ENCODE results near the gene PRM2. TPM values are rescaled to one million over a fixed set of nuclear protein-coding genes. Genes with fewer than 3 reads are reported as not detected.

The PRM2 gene
- total RNA-seq, 2 donors from 2014 or later, result 343 TPM; not detected in 1

DNA sequence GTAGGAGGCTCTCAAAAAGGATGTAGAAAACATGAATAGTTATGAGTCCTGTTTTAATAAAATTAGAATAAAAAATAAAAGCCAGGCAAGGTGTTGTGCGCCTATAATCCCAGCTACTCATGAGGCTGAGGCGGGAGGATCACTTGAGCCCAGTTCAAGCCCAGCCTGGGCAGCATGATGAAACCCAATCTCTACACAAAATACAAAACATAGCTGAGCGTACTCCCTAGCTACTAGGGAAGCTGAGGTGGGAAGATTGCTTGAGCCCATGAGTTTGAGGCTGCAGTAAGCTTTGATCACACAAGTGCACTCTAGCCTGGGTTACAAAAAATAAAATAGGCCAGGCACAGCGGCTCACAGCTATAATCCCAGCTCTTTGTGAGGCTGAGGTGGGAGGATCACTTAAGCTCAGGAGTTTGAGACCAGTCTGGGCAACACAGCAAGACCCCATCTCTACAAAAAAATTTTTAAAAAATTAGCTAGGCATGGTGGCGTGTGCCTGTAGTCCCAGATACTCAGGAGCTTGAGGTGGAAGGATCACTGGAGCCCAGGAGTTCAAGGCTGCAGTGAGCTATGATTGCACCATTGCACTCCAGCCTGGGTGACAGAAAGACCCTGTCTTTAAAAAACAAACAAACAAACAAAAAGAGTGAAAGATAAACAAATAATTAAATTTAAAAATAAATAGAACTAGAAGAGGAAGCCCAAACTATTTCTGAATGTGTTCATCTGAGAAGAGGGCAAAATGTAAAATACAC lies 22.0 kb upstream of the PRM2 start:
- peaks cover 2% of the 10 kb centered on the region for H3K4me1 ChIP-seq (replicated peaks)
- H3K9me3 ChIP-seq, result no peaks in the 10 kb centered on the region
- peak overlapping the region; percentile 49 to 55 for H3K27ac ChIP-seq
- no peaks in the 10 kb centered on the region for H3K36me3 ChIP-seq
- TF ChIP-seq POLR2A (IDR thresholded peaks at IDR 0.05), result no peak
- intact Hi-C loops (cut with DNase I), result no loop called here
- WGBS, result 78% methylated on average over 5 of the region's 5 CpGs
- H3K4me3 ChIP-seq, result no peak overlapping the region
- H3K27me3 ChIP-seq (replicated peaks; ENCODE audit: insufficient read depth), result no peaks in the 10 kb centered on the region
- no peak for DNase-seq (ENCODE audit: low spot score)

DNA sequence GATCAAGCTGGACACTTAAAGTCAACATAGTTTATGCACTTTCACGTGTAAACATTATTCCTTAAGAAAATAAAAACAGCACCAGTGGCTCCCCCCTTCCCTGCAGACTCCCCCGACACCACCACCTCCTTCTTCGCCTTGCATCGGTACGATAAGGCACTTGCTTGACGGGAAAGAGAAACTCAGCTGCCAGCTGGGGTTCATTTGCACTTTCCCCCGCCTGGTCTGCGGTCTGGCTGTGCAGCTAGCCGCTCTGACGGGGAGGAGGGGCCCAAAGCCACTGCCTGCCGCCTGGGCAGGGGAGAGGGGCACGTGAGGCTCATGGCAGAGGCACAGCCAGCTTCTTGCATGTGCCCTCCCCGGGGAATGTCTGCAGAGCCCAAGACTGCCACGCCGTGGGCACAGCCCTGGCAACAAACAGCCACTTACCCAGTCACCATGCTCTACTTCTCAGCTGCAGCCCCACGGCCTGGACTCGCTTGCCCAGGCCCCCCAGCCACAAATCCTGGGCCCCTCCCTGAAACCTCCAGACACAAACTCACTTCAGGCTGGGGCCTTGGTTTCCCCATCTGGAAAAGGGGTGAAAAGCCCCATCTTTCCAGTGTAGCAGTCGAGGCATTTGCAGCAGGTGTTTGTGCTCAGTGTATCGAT lies 21.3 kb upstream of the PRM2 start:
- peak; percentile 84 for DNase-seq (ENCODE audit: low spot score)

DNA sequence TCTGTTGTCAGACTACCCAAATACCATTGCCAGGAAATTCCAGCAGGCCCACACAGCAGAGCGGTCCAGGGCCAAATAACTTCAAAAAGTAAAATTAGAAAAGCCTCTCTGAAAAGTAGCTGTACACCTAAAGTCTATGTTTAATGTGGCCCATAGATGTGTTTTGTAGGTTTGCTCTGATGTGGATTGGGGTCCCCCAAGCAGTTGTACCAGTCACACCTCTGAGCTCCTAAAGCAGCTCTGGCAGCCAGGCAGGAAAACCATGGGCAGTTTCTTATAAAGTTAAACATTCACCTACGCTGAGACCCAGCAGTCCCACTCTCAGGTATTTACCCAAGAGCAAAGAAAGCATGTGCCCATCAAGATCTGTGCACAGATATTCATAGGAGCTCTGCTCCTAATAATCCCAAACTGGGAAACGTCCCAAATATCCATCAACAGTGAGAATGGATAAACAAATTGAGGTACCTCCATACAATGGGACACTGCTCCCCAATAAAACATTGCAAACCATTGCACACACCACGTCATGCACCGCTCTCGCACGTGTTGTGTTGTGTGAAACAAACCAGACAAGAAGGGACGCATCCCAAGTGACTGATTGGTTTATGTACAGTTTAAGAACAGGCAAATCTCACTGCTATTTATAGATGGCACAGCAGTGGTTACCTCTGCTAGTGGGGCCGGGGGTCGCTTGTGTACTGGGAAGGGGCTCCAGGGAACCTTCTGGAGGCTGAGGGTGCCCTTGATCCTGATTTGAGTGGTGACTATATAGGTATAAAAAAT lies 20.6 kb upstream of the PRM2 start:
- TF ChIP-seq POLR2A (IDR thresholded peaks at IDR 0.05) (no peak), POLR2AphosphoS5 (IDR thresholded peaks at IDR 0.05) (peak; percentile 87)
- TF ChIP-seq, protein P1, sequence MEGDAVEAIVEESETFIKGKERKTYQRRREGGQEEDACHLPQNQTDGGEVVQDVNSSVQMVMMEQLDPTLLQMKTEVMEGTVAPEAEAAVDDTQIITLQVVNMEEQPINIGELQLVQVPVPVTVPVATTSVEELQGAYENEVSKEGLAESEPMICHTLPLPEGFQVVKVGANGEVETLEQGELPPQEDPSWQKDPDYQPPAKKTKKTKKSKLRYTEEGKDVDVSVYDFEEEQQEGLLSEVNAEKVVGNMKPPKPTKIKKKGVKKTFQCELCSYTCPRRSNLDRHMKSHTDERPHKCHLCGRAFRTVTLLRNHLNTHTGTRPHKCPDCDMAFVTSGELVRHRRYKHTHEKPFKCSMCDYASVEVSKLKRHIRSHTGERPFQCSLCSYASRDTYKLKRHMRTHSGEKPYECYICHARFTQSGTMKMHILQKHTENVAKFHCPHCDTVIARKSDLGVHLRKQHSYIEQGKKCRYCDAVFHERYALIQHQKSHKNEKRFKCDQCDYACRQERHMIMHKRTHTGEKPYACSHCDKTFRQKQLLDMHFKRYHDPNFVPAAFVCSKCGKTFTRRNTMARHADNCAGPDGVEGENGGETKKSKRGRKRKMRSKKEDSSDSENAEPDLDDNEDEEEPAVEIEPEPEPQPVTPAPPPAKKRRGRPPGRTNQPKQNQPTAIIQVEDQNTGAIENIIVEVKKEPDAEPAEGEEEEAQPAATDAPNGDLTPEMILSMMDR (IDR thresholded peaks at IDR 0.05), result no peak
- DNase-seq (ENCODE audit: low spot score), result peak; percentile 85

More for the DNA sequence above, 21.3 kb upstream of the PRM2 start:
- Histone ChIP-seq H3K4me3 (peak overlapping the region in 1 of 2 donors; percentile 5), H3K9me3 (no peaks in the 10 kb centered on the region), H3K27ac (peak overlapping the region; percentile 49 to 55), H3K4me1 (replicated peaks) (peaks cover 2% of the 10 kb centered on the region), H3K27me3 (replicated peaks; ENCODE audit: insufficient read depth) (no peaks in the 10 kb centered on the region), H3K36me3 (no peaks in the 10 kb centered on the region)
- TF ChIP-seq POLR2A (IDR thresholded peaks at IDR 0.05) (no peak), POLR2AphosphoS5 (IDR thresholded peaks at IDR 0.05) (peak; percentile 76)
- TF ChIP-seq, protein P1 (IDR thresholded peaks at IDR 0.05), result peak in 2 of 4 experiments; percentile 33 to 40
- intact Hi-C loops (cut with DNase I), result no loop called here
- 7% methylated on average over 19 of the region's 19 CpGs for WGBS

DNA sequence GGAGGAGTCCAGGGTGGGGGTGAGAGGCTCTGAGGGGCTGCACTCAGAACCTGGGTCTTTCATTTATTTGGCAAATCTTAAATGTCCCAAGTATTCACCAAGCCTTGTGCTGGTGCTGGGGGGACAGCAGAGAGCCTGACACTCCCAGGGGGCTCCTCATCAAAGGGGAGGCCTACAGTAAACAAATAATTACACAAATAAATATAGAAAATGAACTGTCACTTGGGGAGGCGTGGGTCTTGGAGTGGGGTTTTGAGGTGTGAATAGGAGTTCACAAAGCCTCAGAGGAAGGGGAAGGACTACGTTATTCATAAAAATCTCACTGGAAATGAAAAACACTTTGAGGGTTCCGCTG lies 20.0 kb upstream of the PRM2 start:
- Histone ChIP-seq H3K27ac (peak overlapping the region; percentile 41 to 55), H3K4me3 (no peak overlapping the region), H3K27me3 (replicated peaks; ENCODE audit: insufficient read depth) (no peaks in the 10 kb centered on the region), H3K36me3 (no peaks in the 10 kb centered on the region), H3K9me3 (no peaks in the 10 kb centered on the region), H3K4me1 (replicated peaks) (peaks cover 2% of the 10 kb centered on the region)
- TF ChIP-seq POLR2A (IDR thresholded peaks at IDR 0.05), result no peak
- TF ChIP-seq, protein P1 (IDR thresholded peaks at IDR 0.05), result no peak
- no peak for TF ChIP-seq POLR2AphosphoS5 (IDR thresholded peaks at IDR 0.05)
- intact Hi-C loops (cut with DNase I), result no loop called here
- no peak for DNase-seq (ENCODE audit: low spot score)
- 54% methylated on average over 3 of the region's 3 CpGs for WGBS

More for the DNA sequence above, 20.6 kb upstream of the PRM2 start:
- WGBS, result 23% methylated on average over 9 of the region's 10 CpGs
- peaks cover 2% of the 10 kb centered on the region for H3K4me1 ChIP-seq (replicated peaks)
- H3K27me3 ChIP-seq (replicated peaks; ENCODE audit: insufficient read depth), result no peaks in the 10 kb centered on the region
- H3K27ac ChIP-seq, result peak overlapping the region; percentile 49 to 55
- H3K9me3 ChIP-seq, result no peaks in the 10 kb centered on the region
- H3K4me3 ChIP-seq, result peak overlapping the region in 1 of 2 donors; percentile 5
- intact Hi-C loops (cut with DNase I), result no loop called here
- H3K36me3 ChIP-seq, result no peaks in the 10 kb centered on the region

DNA sequence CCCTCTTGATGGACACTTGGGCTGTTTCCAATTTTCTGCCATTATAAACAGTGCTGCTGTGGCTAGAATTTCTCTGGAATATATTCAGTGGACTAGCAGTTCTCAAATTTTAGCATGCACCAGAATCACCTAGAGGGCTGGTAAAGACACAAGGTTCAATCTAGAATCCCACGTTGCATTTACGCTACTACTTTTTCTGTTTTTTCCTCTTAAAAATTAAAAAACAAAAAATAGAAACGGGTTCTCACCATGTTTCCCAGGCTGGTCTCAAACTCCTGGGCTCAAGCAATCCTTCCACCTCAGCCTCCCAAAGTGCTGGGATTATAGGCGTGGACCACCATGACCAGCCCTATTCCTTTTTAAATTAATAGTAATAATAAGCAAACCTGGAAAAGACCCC lies 19.4 kb upstream of the PRM2 start:
- intact Hi-C loops (cut with DNase I), result no loop called here
- Histone ChIP-seq H3K27me3 (replicated peaks; ENCODE audit: insufficient read depth) (no peaks in the 10 kb centered on the region), H3K27ac (peak overlapping the region in 1 of 2 donors; percentile 41), H3K4me3 (no peak overlapping the region), H3K4me1 (replicated peaks) (peaks cover 2% of the 10 kb centered on the region), H3K9me3 (no peaks in the 10 kb centered on the region), H3K36me3 (no peaks in the 10 kb centered on the region)
- DNase-seq (ENCODE audit: low spot score), result no peak
- WGBS, result 93% methylated on average over 4 of the region's 4 CpGs
- TF ChIP-seq, protein P1 (IDR thresholded peaks at IDR 0.05), result no peak
- TF ChIP-seq POLR2A (IDR thresholded peaks at IDR 0.05) (no peak), POLR2AphosphoS5 (IDR thresholded peaks at IDR 0.05) (no peak)

All from prostate gland (tissue), 2 donors.